Parathyroid adenoma (tissue), 2 donors: ENCODE data around the gene RASSF7.

Experiments used
- H2AFZ ChIP-seq: fragments of 300-600 bp; sonication (generic); one replicate; pipeline ENCODE4 v1.7.0; 2017; ENCODE audit warnings: antibody characterized with exemption, mild to moderate bottlenecking
- H3K27ac ChIP-seq: fragments of 300-600 bp; sonication (generic); one replicate; pipeline ENCODE4 v1.7.0; 2017
- H3K27me3 ChIP-seq: fragments of 300-600 bp; sonication (generic); one replicate; pipeline ENCODE4 v1.7.0; 2017; ENCODE audit warnings: low read length; ENCODE audit not compliant: control insufficient read depth, insufficient read depth
- H3K36me3 ChIP-seq: fragments of 300-600 bp; sonication (generic); one replicate; pipeline ENCODE4 v1.7.0; 2017; ENCODE audit warnings: low read length; ENCODE audit not compliant: control insufficient read depth, insufficient read depth
- H3K4me1 ChIP-seq: fragments of 300-600 bp; sonication (generic); one replicate; pipeline ENCODE4 v1.7.0; 2017; ENCODE audit warnings: control low read depth
- H3K4me2 ChIP-seq: fragments of 300-600 bp; sonication (generic); one replicate; pipeline ENCODE4 v1.7.0; 2017; ENCODE audit warnings: low read length
- H3K4me3 ChIP-seq: fragments of 300-600 bp; sonication (generic); one replicate; pipeline ENCODE4 v1.7.0; 2017; ENCODE audit warnings: low read depth, low read length
- H3K79me2 ChIP-seq: fragments of 300-600 bp; sonication (generic); one replicate; pipeline ENCODE4 v1.7.0; 2017; ENCODE audit warnings: control low read depth
- H3K9ac ChIP-seq: fragments of 300-600 bp; sonication (generic); one replicate; pipeline ENCODE4 v1.7.0; 2017; ENCODE audit warnings: mild to moderate bottlenecking
- H3K9me3 ChIP-seq: fragments of 300-600 bp; sonication (generic); one replicate; pipeline ENCODE4 v1.7.0; 2017; ENCODE audit warnings: low read length; ENCODE audit not compliant: control insufficient read depth
- TF ChIP-seq, protein P1 (sequence below): fragments of 300-600 bp; sonication (generic); IDR thresholded peaks from one replicate; pipeline ENCODE4 v1.7.0; 2017; ENCODE audit warnings: antibody characterized with exemption, mild to moderate bottlenecking
- donor health status: primary hyperparathyroidism.

The RASSF7 gene

GRCh38 chr11:548700-549603, 11.8 kb upstream of the RASSF7 start:
- Histone ChIP-seq H3K9ac (no peak overlapping the region), H3K79me2 (no peaks in the 10 kb centered on the region), H3K4me2 (no peak overlapping the region), H3K27me3 (no peaks in the 10 kb centered on the region), H3K4me1 (no peaks in the 10 kb centered on the region), H3K27ac (no peak overlapping the region), H3K36me3 (no peaks in the 10 kb centered on the region), H3K9me3 (no peaks in the 10 kb centered on the region), H2AFZ (no peak overlapping the region), H3K4me3 (no peak overlapping the region)
- TF ChIP-seq, protein P1, sequence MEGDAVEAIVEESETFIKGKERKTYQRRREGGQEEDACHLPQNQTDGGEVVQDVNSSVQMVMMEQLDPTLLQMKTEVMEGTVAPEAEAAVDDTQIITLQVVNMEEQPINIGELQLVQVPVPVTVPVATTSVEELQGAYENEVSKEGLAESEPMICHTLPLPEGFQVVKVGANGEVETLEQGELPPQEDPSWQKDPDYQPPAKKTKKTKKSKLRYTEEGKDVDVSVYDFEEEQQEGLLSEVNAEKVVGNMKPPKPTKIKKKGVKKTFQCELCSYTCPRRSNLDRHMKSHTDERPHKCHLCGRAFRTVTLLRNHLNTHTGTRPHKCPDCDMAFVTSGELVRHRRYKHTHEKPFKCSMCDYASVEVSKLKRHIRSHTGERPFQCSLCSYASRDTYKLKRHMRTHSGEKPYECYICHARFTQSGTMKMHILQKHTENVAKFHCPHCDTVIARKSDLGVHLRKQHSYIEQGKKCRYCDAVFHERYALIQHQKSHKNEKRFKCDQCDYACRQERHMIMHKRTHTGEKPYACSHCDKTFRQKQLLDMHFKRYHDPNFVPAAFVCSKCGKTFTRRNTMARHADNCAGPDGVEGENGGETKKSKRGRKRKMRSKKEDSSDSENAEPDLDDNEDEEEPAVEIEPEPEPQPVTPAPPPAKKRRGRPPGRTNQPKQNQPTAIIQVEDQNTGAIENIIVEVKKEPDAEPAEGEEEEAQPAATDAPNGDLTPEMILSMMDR = no peak

- H3K4me3 ChIP-seq = no peak overlapping the region
- no peaks in the 10 kb centered on the region for H3K27me3 ChIP-seq
- H3K9ac ChIP-seq = no peak overlapping the region
- no peak overlapping the region for H3K4me2 ChIP-seq
- H2AFZ ChIP-seq = no peak overlapping the region
- no peaks in the 10 kb centered on the region for H3K4me1 ChIP-seq
- H3K36me3 ChIP-seq = no peaks in the 10 kb centered on the region
- H3K27ac ChIP-seq = no peak overlapping the region
- no peaks in the 10 kb centered on the region for H3K79me2 ChIP-seq
- no peaks in the 10 kb centered on the region for H3K9me3 ChIP-seq
- TF ChIP-seq, protein P1 = no peak
Measured at GRCh38 chr11:550021-550745, 10.6 kb upstream of the RASSF7 start.

DNA sequence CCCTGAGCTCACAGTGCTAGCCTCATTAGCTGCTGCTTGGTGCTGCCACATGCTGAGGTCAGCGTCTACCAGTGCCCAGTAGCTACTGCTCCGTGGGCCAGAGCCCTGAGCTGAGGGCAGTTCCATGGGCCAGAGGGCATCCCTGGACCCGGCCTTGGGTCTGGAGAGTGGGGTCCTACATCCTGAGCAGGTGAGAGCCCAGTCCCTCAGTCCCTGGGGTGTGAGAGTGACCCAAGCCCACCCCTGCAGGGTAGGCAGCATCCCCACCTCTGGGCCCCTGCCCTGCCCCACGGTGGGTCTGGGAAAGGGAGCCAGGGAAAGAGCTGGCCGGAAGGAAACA, 10.1 kb upstream of the RASSF7 start:
- H3K4me2 ChIP-seq = no peak overlapping the region
- TF ChIP-seq, protein P1 = no peak
- H3K27me3 ChIP-seq = no peaks in the 10 kb centered on the region

GRCh38 chr11:551131-551530, 9.6 kb upstream of the RASSF7 start:
- Histone ChIP-seq H3K27me3 (no peaks in the 10 kb centered on the region), H3K4me3 (no peak overlapping the region), H3K79me2 (no peaks in the 10 kb centered on the region), H3K27ac (no peak overlapping the region), H3K4me2 (no peak overlapping the region), H3K9me3 (no peaks in the 10 kb centered on the region), H3K9ac (no peak overlapping the region), H3K36me3 (no peaks in the 10 kb centered on the region), H3K4me1 (no peaks in the 10 kb centered on the region), H2AFZ (no peak overlapping the region)
- TF ChIP-seq, protein P1 = no peak

More for the DNA sequence above, 10.1 kb upstream of the RASSF7 start:
- Histone ChIP-seq H3K27ac (no peak overlapping the region), H3K36me3 (no peaks in the 10 kb centered on the region), H3K79me2 (no peaks in the 10 kb centered on the region), H2AFZ (no peak overlapping the region), H3K4me1 (no peaks in the 10 kb centered on the region), H3K4me3 (no peak overlapping the region), H3K9ac (no peak overlapping the region), H3K9me3 (no peaks in the 10 kb centered on the region)
